ENCODE measurements around the gene DEDD. TPM values are rescaled to one million over a fixed set of nuclear protein-coding genes. Genes with fewer than 3 reads are reported as not detected.

The DEDD gene
- polyA plus RNA-seq, 2 of the 4 experiments (the other 2 are of a cell fraction): 25.3 to 38.4 TPM

GRCh38 chr1:161077426-161077825, 55.0 kb downstream of the DEDD start (continued):
- TF ChIP-seq CTCF (IDR thresholded peaks at IDR 0.05) (no peak), MAX (IDR thresholded peaks at IDR 0.05) (no peak)

- CTCF ChIA-PET: interaction anchor here (8.0 to 13.9 kb wide), 2 partner anchors 11 to 21 kb away, joined by 74 to 319 read pairs; partner anchors contain the start of genes KLHDC9 and NECTIN4
- Histone ChIP-seq H3K4me3 (no peak overlapping the region), H3K9me3 (no peaks in the 10 kb centered on the region), H3K4me1 (peaks cover 28% of the 10 kb centered on the region), H3K27ac (no peak overlapping the region), H3K4me2 (no peak overlapping the region)
- FAIRE-seq: no peak
- no peak for DNase-seq (ENCODE audit: low read depth in 1 of 2, low spot score in 1 of 2)
- no peak for ATAC-seq
- POLR2A ChIA-PET: interaction anchor here (0.6 kb wide), 1 partner anchor 283 kb away, joined by 3 read pairs; no protein-coding TSS in a partner anchor
- TF ChIP-seq EP300 (IDR thresholded peaks at IDR 0.05) (no peak), ZSCAN20 (CRISPR knock-in tag; IDR thresholded peaks at IDR 0.05) (no peak), MAFK (IDR thresholded peaks at IDR 0.05; ENCODE audit: partially characterized antibody) (no peak)
Observed at GRCh38 chr1:161076410-161076809, 56.1 kb downstream of the DEDD start.

GRCh38 chr1:161074676-161075368, 57.6 kb downstream of the DEDD start:
- Histone ChIP-seq H3K4me3 (no peak overlapping the region), H3K4me2 (peak overlapping the region; percentile 16; the same call in 2 of the 3 replicates), H3K27ac (peak overlapping the region; percentile 51 to 71), H3K9me3 (no peaks in the 10 kb centered on the region), H3K4me1 (peaks cover 27% of the 10 kb centered on the region)
- ATAC-seq (peak in 1 of 2 experiments; percentile 18; a peak in 2 of 6 replicates), FAIRE-seq (no peak), DNase-seq (ENCODE audit: low read depth in 1 of 2, low spot score in 1 of 2) (peak in 1 of 2 experiments; percentile 54)
- 65% methylated on average over 9 of the region's 12 CpGs for WGBS (ENCODE audit: missing lambda C conversion rate)
- TF ChIP-seq NR3C1 (IDR thresholded peaks at IDR 0.05): no peak
- no peak for TF ChIP-seq RAD21 (conservative IDR thresholded peaks at IDR 0.05 in 1 of 2, IDR thresholded peaks at IDR 0.05 in 1 of 2)
- no peak for TF ChIP-seq HOXA7 (CRISPR knock-in tag; IDR thresholded peaks at IDR 0.05)
- TF ChIP-seq ATOH8 (CRISPR knock-in tag; IDR thresholded peaks at IDR 0.05; ENCODE audit: low read depth): no peak
- TF ChIP-seq EP300 (IDR thresholded peaks at IDR 0.05): no peak
- no peak for TF ChIP-seq PHF8 (IDR thresholded peaks at IDR 0.05; ENCODE audit: borderline replicate concordance, low read depth)
- TF ChIP-seq TP53 (CRISPR knock-in tag; IDR thresholded peaks at IDR 0.05): no peak
- TF ChIP-seq NFE2L2 (conservative IDR thresholded peaks at IDR 0.05; ENCODE audit: low read length): no peak
- no peak for TF ChIP-seq CEBPB (IDR thresholded peaks at IDR 0.05)
- ChIA-PET POLR2A (no interaction called here), CTCF (interaction anchor here (0.9 to 13.9 kb wide), 4 partner anchors 8 to 22 kb away, joined by 3 to 319 read pairs (median 40); partner anchors contain the start of genes KLHDC9 and NECTIN4)

- ATAC-seq: peak; percentile 49 to 61; a peak in 5 of 6 replicates
- TF ChIP-seq JUN (IDR thresholded peaks at IDR 0.05) (no peak), GATA3 (IDR thresholded peaks at IDR 0.05; ENCODE audit: borderline replicate concordance) (no peak), CHD4 (IDR thresholded peaks at IDR 0.05; ENCODE audit: borderline replicate concordance) (no peak), ZSCAN20 (CRISPR knock-in tag; IDR thresholded peaks at IDR 0.05) (no peak), POLR2A (IDR thresholded peaks at IDR 0.05; ENCODE audit: low read length) (no peak), BHLHE40 (IDR thresholded peaks at IDR 0.05; ENCODE audit: low read depth, low read length) (no peak), ELK1 (IDR thresholded peaks at IDR 0.05; ENCODE audit: low read depth, low read length) (no peak), ESRRA (IDR thresholded peaks at IDR 0.05; ENCODE audit: borderline replicate concordance, low read length) (no peak), HMGXB4 (CRISPR knock-in tag; IDR thresholded peaks at IDR 0.05; ENCODE audit: borderline replicate concordance) (no peak), MAX (IDR thresholded peaks at IDR 0.05) (no peak), CEBPB (IDR thresholded peaks at IDR 0.05) (no peak), CBX8 (IDR thresholded peaks at IDR 0.05) (no peak), KDM1A (IDR thresholded peaks at IDR 0.05; ENCODE audit: low read depth) (no peak), MAFK (IDR thresholded peaks at IDR 0.05; ENCODE audit: partially characterized antibody) (no peak), HOXA7 (CRISPR knock-in tag; IDR thresholded peaks at IDR 0.05) (no peak)
Observed at GRCh38 chr1:161073474-161074121, 58.9 kb downstream of the DEDD start.

More at GRCh38 chr1:161073474-161074121, 58.9 kb downstream of the DEDD start:
- no peaks in the 10 kb centered on the region for H3K9me3 ChIP-seq
- 73% methylated on average over 6 of the region's 7 CpGs for WGBS (ENCODE audit: missing lambda C conversion rate)
- POLR2A ChIA-PET: interaction anchor here (0.5 kb wide), 1 partner anchor 82 kb away, joined by 3 read pairs; no protein-coding TSS in a partner anchor
- FAIRE-seq (no peak), DNase-seq (ENCODE audit: low read depth in 1 of 2, low spot score in 1 of 2) (no peak)
- peak overlapping the region; percentile 51 to 71; a peak in 4 of 6 replicates for H3K27ac ChIP-seq
- peak overlapping the region; percentile 26 for H3K4me2 ChIP-seq
- H3K4me1 ChIP-seq: peaks cover 27% of the 10 kb centered on the region
- CTCF ChIA-PET: interaction anchor here (0.8 to 13.9 kb wide), 8 partner anchors 9 to 75 kb away, joined by 3 to 319 read pairs (median 6); partner anchors contain the start of genes KLHDC9 and NECTIN4
- no peak overlapping the region for H3K4me3 ChIP-seq

All from A549 (cell line).